ENCODE data around the gene PTPN4. TPM values are rescaled to one million over a fixed set of nuclear protein-coding genes. Genes with fewer than 3 reads are reported as not detected.
"Not testable (repeated sequence)": the region's sequence is repeated elsewhere in the genome, so short reads cannot be mapped to it uniquely, and the experiment has no call there.

Gene PTPN4
- total RNA-seq, 4 donors from 2014 or later: 15.0 to 45.2 (median 21.1) TPM

DNA sequence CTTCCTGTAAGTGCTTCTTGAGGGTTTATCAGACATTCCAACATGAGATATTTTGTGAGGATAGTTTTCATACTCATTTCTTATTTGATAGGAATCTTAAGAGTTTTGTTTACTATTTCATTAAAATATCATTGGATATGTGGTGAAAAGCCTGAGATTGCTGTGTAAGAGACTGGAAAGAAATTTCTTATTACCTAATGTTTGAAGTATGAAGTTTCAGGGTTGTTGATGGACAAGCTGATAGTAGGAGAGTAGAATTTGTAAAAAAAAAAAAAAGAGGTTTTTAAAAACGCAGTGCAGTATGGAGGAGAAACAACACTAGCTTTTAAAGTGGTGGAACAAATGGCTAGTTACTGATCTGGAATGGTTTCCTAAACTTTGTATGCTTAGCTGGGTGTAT is 260.8 kb downstream of the PTPN4 start:
- Histone ChIP-seq H3K27ac (no peak overlapping the region), H3K4me3 (no peak overlapping the region), H3K9me3 (peaks cover 0 to 19% (median 0%) of the 10 kb centered on the region in 4 donors), H3K27me3 (no peaks in the 10 kb centered on the region), H3K4me1 (no peaks in the 10 kb centered on the region), H3K36me3 (peaks cover 0 to 27% (median 0%) of the 10 kb centered on the region in 3 donors)
- WGBS, 2 donors: 61 to 70% methylated on average over 1 of the region's 1 CpG
- DNase-seq (ENCODE audit: low spot score in 2 of 2): no peak
- TF ChIP-seq, protein P1, sequence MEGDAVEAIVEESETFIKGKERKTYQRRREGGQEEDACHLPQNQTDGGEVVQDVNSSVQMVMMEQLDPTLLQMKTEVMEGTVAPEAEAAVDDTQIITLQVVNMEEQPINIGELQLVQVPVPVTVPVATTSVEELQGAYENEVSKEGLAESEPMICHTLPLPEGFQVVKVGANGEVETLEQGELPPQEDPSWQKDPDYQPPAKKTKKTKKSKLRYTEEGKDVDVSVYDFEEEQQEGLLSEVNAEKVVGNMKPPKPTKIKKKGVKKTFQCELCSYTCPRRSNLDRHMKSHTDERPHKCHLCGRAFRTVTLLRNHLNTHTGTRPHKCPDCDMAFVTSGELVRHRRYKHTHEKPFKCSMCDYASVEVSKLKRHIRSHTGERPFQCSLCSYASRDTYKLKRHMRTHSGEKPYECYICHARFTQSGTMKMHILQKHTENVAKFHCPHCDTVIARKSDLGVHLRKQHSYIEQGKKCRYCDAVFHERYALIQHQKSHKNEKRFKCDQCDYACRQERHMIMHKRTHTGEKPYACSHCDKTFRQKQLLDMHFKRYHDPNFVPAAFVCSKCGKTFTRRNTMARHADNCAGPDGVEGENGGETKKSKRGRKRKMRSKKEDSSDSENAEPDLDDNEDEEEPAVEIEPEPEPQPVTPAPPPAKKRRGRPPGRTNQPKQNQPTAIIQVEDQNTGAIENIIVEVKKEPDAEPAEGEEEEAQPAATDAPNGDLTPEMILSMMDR (IDR thresholded peaks at IDR 0.05): no peak
- TF ChIP-seq EP300 (IDR thresholded peaks at IDR 0.05): no peak
- TF ChIP-seq POLR2A (IDR thresholded peaks at IDR 0.05): no peak

DNA sequence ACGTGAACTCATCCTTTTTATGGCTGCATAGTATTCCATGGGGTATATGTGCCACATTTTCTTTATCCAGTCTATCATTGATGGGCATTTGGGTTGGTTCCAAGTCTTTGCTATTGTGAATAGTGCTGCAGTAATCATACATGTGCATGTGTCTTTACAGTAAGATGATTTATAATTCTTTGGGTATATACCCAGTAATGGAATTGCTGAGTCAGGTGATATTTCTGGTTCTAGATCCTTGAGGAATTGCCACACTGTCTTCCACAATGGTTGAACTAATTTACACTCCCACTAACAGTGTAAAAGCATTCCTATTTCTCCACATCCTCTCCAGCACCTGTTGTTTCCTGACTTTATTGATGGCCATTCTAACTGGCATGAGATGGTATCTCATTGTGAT is 262.8 kb downstream of the PTPN4 start:
- H3K27me3 ChIP-seq; H3K4me1 ChIP-seq; H3K4me3 ChIP-seq; H3K27ac ChIP-seq; DNase-seq (ENCODE audit: low spot score in 2 of 2): not testable (repeated sequence)
- peaks cover 0 to 23% (median 0%) of the 10 kb centered on the region in 4 donors for H3K9me3 ChIP-seq
- WGBS, 2 donors: 91 to 100% methylated on average over 1 of the region's 1 CpG
- peaks cover 0 to 30% (median 0%) of the 10 kb centered on the region in 3 donors for H3K36me3 ChIP-seq

DNA sequence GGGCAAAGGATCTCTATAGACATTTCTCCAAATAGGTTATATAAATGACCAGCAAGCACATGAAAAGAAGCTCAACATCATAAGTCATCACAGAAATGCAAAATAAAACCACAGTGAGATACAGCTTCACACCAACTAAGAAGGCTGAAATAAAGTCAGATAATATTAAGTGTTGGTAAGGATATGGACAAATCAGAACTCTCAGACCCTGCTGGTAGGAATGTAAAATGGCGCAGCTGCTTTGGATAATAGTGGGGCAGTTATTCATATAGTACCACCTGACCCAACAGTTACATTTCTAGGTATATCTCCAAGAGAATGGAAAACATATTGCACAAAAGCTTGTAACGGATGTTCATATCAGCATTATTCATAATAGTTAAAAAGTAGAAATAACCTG is 267.2 kb downstream of the PTPN4 start:
- peaks cover 0 to 23% (median 0%) of the 10 kb centered on the region in 4 donors for H3K9me3 ChIP-seq
- H3K27me3 ChIP-seq: no peaks in the 10 kb centered on the region
- TF ChIP-seq POLR2A (IDR thresholded peaks at IDR 0.05): no peak
- TF ChIP-seq, protein P1 (IDR thresholded peaks at IDR 0.05): no peak
- TF ChIP-seq EP300 (IDR thresholded peaks at IDR 0.05): no peak
- H3K36me3 ChIP-seq: peaks cover 0 to 22% (median 0%) of the 10 kb centered on the region in 3 donors
- H3K4me3 ChIP-seq: no peak overlapping the region
- H3K4me1 ChIP-seq: no peaks in the 10 kb centered on the region
- no peak overlapping the region for H3K27ac ChIP-seq
- WGBS, 2 donors: 97 to 98% methylated on average over 2 of the region's 2 CpGs
- no peak for DNase-seq (ENCODE audit: low spot score in 2 of 2)

DNA sequence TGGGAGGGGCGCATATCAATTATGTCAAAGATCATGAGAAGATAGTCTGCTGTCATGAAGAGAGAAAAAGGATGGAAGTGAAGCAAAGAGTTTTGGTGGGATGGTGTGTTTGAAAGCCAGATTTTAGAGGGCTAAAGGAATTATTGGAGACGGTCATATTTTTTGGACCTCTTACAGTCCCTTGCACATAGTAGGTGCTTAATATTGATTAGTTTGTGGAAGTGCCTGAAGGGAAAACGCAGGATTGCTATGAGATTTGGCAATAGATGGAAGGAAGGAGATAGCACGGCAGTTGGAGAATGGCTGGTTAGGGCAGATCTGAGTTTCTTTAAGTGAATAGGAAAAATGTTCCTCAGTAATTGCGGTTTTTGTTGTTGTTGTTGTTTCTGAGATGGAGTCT is 269.1 kb downstream of the PTPN4 start:
- TF ChIP-seq, protein P1 (IDR thresholded peaks at IDR 0.05): no peak
- WGBS, 2 donors: 92 to 96% methylated on average over 5 of the region's 5 CpGs
- Histone ChIP-seq H3K36me3 (peaks cover 0 to 17% (median 0%) of the 10 kb centered on the region in 3 donors), H3K27ac (no peak overlapping the region), H3K4me1 (no peaks in the 10 kb centered on the region), H3K9me3 (peaks cover 0 to 15% (median 0%) of the 10 kb centered on the region in 4 donors), H3K4me3 (no peak overlapping the region), H3K27me3 (no peaks in the 10 kb centered on the region)
- DNase-seq (ENCODE audit: low spot score in 2 of 2): no peak

DNA sequence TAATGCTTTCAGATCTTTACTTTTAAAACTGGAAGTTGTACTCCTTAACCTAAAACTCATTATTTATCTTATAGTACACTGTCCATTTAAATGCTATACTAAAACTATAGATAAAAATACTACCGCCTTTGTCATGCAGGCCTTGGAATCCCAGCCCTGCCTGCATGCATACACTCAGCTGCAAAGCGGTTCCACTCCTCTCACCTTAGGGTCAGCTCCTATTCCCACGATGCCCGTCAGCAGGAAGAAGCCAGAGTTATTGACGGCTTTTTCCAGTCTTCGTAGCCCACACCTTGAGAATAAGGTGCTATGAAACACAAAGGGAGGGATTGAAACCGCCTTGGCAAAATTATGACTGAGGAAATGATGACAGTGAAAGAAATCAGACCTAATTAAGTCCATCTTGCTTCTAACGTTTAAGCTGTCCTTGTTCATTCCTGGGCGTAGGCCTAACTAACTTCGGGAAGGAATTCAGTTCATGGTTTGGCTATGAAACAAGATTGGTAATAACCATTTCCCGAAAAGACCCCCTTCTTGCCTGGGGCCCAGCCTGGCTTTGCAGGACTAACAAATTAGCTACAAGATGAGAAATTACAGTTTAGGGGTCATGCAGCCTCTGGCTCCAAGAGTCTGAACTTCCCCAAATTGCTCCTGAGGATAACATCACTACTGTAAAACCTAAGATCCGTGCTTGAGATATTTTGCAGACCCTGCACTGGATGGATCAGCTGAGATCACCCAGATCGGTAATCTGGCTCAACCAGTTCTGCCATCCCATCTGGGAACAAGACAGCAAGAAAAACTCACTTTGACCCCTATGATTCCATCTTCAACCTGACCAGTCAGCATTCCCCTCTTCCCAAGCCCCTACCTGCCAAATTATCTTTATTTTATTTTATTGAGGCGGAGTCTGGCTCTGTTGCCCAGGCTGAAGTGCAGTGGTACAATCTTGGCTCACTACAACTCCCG is 270.2 kb downstream of the PTPN4 start:
- WGBS, 2 donors: 80% methylated on average over 15 of the region's 15 CpGs
- Histone ChIP-seq H3K9me3 (peaks cover 0 to 7% (median 0%) of the 10 kb centered on the region in 4 donors), H3K27ac (no peak overlapping the region), H3K4me3 (no peak overlapping the region), H3K27me3 (no peaks in the 10 kb centered on the region), H3K4me1 (no peaks in the 10 kb centered on the region), H3K36me3 (peaks cover 0 to 9% (median 0%) of the 10 kb centered on the region in 3 donors)
- TF ChIP-seq POLR2A (IDR thresholded peaks at IDR 0.05): no peak
- TF ChIP-seq, protein P1 (IDR thresholded peaks at IDR 0.05): no peak
- TF ChIP-seq EP300 (IDR thresholded peaks at IDR 0.05): no peak
- no peak for DNase-seq (ENCODE audit: low spot score in 2 of 2)

Measured in tibial nerve (tissue), 4 donors.